GM12878 (cell line): ENCODE measurements around the gene MAD1L1. TPM values are rescaled to one million over a fixed set of nuclear protein-coding genes. Genes with fewer than 3 reads are reported as not detected.

Experiments
- ATAC-seq: fragments of 200-7000 bp; cut with Tn5 transposase; 3 replicates; pipeline ENCODE4 v1.9.1; 2020; ENCODE audit warnings: mild to moderate bottlenecking, moderate library complexity
- BruUV-seq: library from RNA; stranded (reverse); fragments of 400-500 nt; replicated peaks from 2 replicates; lab custom pipeline; 2021; lab: Mats Ljungman, UMichigan
- CTCF ChIA-PET: fragments of 300-600 bp; sonication (Branson Sonifier 250); formaldehyde crosslinking; extraction: SDS; loops from one replicate; lab custom pipeline; 2021; ENCODE audit warnings: inconsistent platforms; lab: Yijun Ruan, JAX
- POLR2A ChIA-PET: fragments of 350-600 bp; formaldehyde crosslinking; extraction: SDS; loops from one replicate; lab custom pipeline; 2021; ENCODE audit warnings: inconsistent platforms; lab: Charles Lee
- RAD21 ChIA-PET: fragments of 300-600 bp; sonication (Branson Sonifier 250); formaldehyde crosslinking; loops from one replicate; lab custom pipeline; 2023; ENCODE audit warnings: antibody characterized with exemption; ENCODE audit not compliant: unreplicated experiment; lab: Charles Lee
- SMC1A ChIA-PET: fragments of 300-600 bp; sonication (Branson Sonifier 250); formaldehyde crosslinking; loops from one replicate; lab custom pipeline; 2023; ENCODE audit not compliant: unreplicated experiment, uncharacterized antibody; lab: Charles Lee
- DNase-seq: peaks from one replicate; pipeline ENCODE4 v3.0.0-alpha.2; 2011; ENCODE audit warnings: low read depth, low spot score
- FAIRE-seq: peaks from 3 replicates; lab custom pipeline; 2011; peaks lifted over from hg19 to GRCh38; lab: Jason Lieb, UNC
- H2AFZ ChIP-seq: 2 replicates; pipeline ENCODE4 v1.6.0; 2011; ENCODE audit warnings: low read depth, low read length, control low read depth; ENCODE audit not compliant: control insufficient read depth
- H3K27ac ChIP-seq: 2 replicates; pipeline ENCODE4 v1.5.1; 2011; ENCODE audit warnings: control low read depth; ENCODE audit not compliant: control insufficient read depth, insufficient read depth
- H3K27me3 ChIP-seq, 2 experiments: replicated peaks in 1 of 2; 2 replicates each; pipeline versions ENCODE4 v1.6.0 to v1.6.1; 2011; ENCODE audit warnings: low read length in 1 of 2; ENCODE audit not compliant: control insufficient read depth in 2 of 2, insufficient read depth in 2 of 2
- H3K36me3 ChIP-seq, 2 experiments: 2 replicates each; pipeline ENCODE4 v1.5.1; 2011; ENCODE audit warnings: low read length in 1 of 2; ENCODE audit not compliant: control insufficient read depth in 2 of 2, insufficient read depth in 2 of 2
- H3K4me1 ChIP-seq: 2 replicates; pipeline ENCODE4 v1.6.1; 2011; ENCODE audit warnings: mild to moderate bottlenecking, low read length, moderate library complexity, mixed read lengths; ENCODE audit not compliant: control insufficient read depth, insufficient read depth
- H3K4me2 ChIP-seq: 2 replicates; pipeline ENCODE4 v1.6.0; 2011; ENCODE audit warnings: control low read depth; ENCODE audit not compliant: control insufficient read depth, insufficient read depth
- H3K4me3 ChIP-seq: fragments of 200-600 bp; sonication (generic); 2 replicates; pipeline ENCODE4 v1.5.1; 2016
- H3K79me2 ChIP-seq: 2 replicates; pipeline ENCODE4 v1.6.0; 2011; ENCODE audit warnings: low read length; ENCODE audit not compliant: control insufficient read depth, insufficient read depth
- H3K9ac ChIP-seq: 2 replicates; pipeline ENCODE4 v1.8.0; 2011; ENCODE audit warnings: low read length, control low read depth, mixed read lengths; ENCODE audit not compliant: control insufficient read depth, insufficient read depth
- H3K9me3 ChIP-seq: replicated peaks from 3 replicates; pipeline ENCODE4 v1.5.1; 2011; ENCODE audit warnings: mild to moderate bottlenecking, low read length; ENCODE audit not compliant: control insufficient read depth, insufficient read depth
- H4K20me1 ChIP-seq: 2 replicates; pipeline ENCODE4 v1.6.0; 2011; ENCODE audit not compliant: control insufficient read depth, insufficient read depth
- BCL11A ChIP-seq: IDR thresholded peaks from 2 replicates; pipeline ENCODE4 v1.6.1; 2011; ENCODE audit warnings: low read depth, low read length
- E2F4 ChIP-seq: IDR thresholded peaks from 2 replicates; pipeline ENCODE4 v1.6.1; 2012; ENCODE audit warnings: low read depth, low read length, improper control_type of control experiment
- ELK1 ChIP-seq: IDR thresholded peaks from 2 replicates; pipeline ENCODE4 v1.6.1; 2012; ENCODE audit warnings: low read depth, low read length, improper control_type of control experiment
- HDAC6 ChIP-seq: fragments of 200-600 bp; sonication (generic); IDR thresholded peaks from one replicate; pipeline ENCODE4 v1.8.0; 2017; ENCODE audit warnings: antibody characterized with exemption; ENCODE audit not compliant: unreplicated experiment
- KLF5 ChIP-seq: fragments of 450-650 bp; IDR thresholded peaks from 2 replicates; pipeline ENCODE4 v1.6.1; 2014; ENCODE audit warnings: mild to moderate bottlenecking; ENCODE audit not compliant: partially characterized antibody
- MLLT1 ChIP-seq: fragments of 450-650 bp; IDR thresholded peaks from 2 replicates; pipeline ENCODE4 v1.6.1; 2016; ENCODE audit warnings: mild to moderate bottlenecking
- MXI1 ChIP-seq: fragments of 150-350 bp; IDR thresholded peaks from 2 replicates; pipeline ENCODE4 v1.6.1; 2011; ENCODE audit warnings: low read depth, mild to moderate bottlenecking, inconsistent platforms, low read length, improper control_type of control experiment
- RB1 ChIP-seq: fragments of 450-650 bp; formaldehyde crosslinking; IDR thresholded peaks from 2 replicates; pipeline ENCODE4 v1.6.1; 2017; ENCODE audit warnings: mild to moderate bottlenecking, borderline replicate concordance
- SMARCA5 ChIP-seq: fragments of 450-650 bp; IDR thresholded peaks from 2 replicates; pipeline ENCODE4 v1.6.1; 2017; ENCODE audit warnings: mild to moderate bottlenecking
- ZNF24 ChIP-seq: fragments of 450-650 bp; IDR thresholded peaks from 2 replicates; pipeline ENCODE4 v1.6.1; 2017; ENCODE audit warnings: antibody characterized with exemption, mild to moderate bottlenecking
- ZNF384 ChIP-seq: IDR thresholded peaks from 2 replicates; pipeline ENCODE4 v1.6.1; 2012; ENCODE audit warnings: low read depth, mild to moderate bottlenecking, low read length, improper control_type of control experiment, borderline replicate concordance
- WGBS: methylation state at CpG from one replicate; pipeline ENCODE4 v1.1.6; 2016; ENCODE audit warnings: low lambda C conversion rate; ENCODE audit not compliant: insufficient replicate concordance, insufficient coverage; ENCODE audit errors: missing lambda C conversion rate; 5-methylcytosine and 5-hydroxymethylcytosine counted together
- in situ Hi-C: fragments of 300-500 bp; cut with MboI; formaldehyde crosslinking; loops from 9 replicates; pipeline ENCODE4 v1.14.3; 2018; ENCODE audit warnings: mixed read lengths
- intact Hi-C: fragments of 100-400 bp; cut with micrococcal nuclease; formaldehyde crosslinking; loops from one replicate; pipeline ENCODE4 v1.14.2; 2022; ENCODE audit not compliant: unreplicated experiment
- polyA plus RNA-seq, 11 experiments: library from polyadenylated mRNA; depleted of rRNA in 4 of 11; unstranded in 6 of 11; stranded (reverse) in 5 of 11; fragments of >200 nt; fragmentation: Nextera tagmentation in 4 of 11; fragmentation: Illumina TruSeq in 1 of 11; extraction: Ambion mirVana in 4 of 11; extraction: Trizol in 1 of 11; gene quantifications; 1 replicate in 1 of 11; 2 replicates in 10 of 11; pipeline versions ENCODE4 v1.2.1 to v1.2.3, GENCODE V29; 2011 to 2016; ENCODE audit warnings: inconsistent platforms in 2 of 11, missing spikeins in 2 of 11, low read depth in 1 of 11
- total RNA-seq, 4 experiments: library from RNA; depleted of rRNA in 3 of 4; stranded (reverse); fragments of >200 nt in 3 of 4; fragmentation: Illumina TruSeq in 1 of 4; extraction: Trizol in 1 of 4; gene quantifications; 2 replicates each; pipeline versions ENCODE4 v1.2.1 to v1.2.3, GENCODE V29; 2013 to 2021
- TF ChIP-seq, protein P1 (sequence below): fragments of 150-350 bp; IDR thresholded peaks from 2 replicates; pipeline ENCODE4 v1.6.1; 2016; ENCODE audit warnings: low read depth, low read length

The MAD1L1 gene
- total and polyA plus RNA-seq, 10 of the 15 experiments (the other 5 are each of a cell fraction or from before 2014, with no cell fraction given) = 2.2 to 76.8 (median 38.3) TPM

- DNase-seq (no peak), ATAC-seq (no peak), FAIRE-seq (no peak)
- ChIA-PET SMC1A (no interaction called here), RAD21 (no interaction called here), CTCF (no interaction called here), POLR2A (no interaction called here)
- Histone ChIP-seq H3K79me2 (no peaks in the 10 kb centered on the region), H3K36me3 (peaks cover 0 to 7% of the 10 kb centered on the region in 2 experiments; a peak in 2 of 4 replicates), H3K9ac (no peak overlapping the region), H3K4me1 (no peaks in the 10 kb centered on the region; the same call in 1 of the 2 replicates), H4K20me1 (no peaks in the 10 kb centered on the region), H3K4me3 (no peak overlapping the region), H3K9me3 (no peaks in the 10 kb centered on the region), H3K4me2 (no peak overlapping the region), H3K27me3 (no peaks in the 10 kb centered on the region), H2AFZ (no peak overlapping the region), H3K27ac (no peak overlapping the region)
- in situ Hi-C loops = no loop called here
- WGBS = 93% methylated on average over 14 of the region's 20 CpGs
- TF ChIP-seq HDAC6 = no peak
- TF ChIP-seq RB1 = no peak
- TF ChIP-seq KLF5 = no peak
- no peak for TF ChIP-seq ZNF384
- no peak for TF ChIP-seq ELK1
- TF ChIP-seq BCL11A = no peak
- no peak for TF ChIP-seq ZNF24
- no peak for TF ChIP-seq MXI1
- TF ChIP-seq, protein P1, sequence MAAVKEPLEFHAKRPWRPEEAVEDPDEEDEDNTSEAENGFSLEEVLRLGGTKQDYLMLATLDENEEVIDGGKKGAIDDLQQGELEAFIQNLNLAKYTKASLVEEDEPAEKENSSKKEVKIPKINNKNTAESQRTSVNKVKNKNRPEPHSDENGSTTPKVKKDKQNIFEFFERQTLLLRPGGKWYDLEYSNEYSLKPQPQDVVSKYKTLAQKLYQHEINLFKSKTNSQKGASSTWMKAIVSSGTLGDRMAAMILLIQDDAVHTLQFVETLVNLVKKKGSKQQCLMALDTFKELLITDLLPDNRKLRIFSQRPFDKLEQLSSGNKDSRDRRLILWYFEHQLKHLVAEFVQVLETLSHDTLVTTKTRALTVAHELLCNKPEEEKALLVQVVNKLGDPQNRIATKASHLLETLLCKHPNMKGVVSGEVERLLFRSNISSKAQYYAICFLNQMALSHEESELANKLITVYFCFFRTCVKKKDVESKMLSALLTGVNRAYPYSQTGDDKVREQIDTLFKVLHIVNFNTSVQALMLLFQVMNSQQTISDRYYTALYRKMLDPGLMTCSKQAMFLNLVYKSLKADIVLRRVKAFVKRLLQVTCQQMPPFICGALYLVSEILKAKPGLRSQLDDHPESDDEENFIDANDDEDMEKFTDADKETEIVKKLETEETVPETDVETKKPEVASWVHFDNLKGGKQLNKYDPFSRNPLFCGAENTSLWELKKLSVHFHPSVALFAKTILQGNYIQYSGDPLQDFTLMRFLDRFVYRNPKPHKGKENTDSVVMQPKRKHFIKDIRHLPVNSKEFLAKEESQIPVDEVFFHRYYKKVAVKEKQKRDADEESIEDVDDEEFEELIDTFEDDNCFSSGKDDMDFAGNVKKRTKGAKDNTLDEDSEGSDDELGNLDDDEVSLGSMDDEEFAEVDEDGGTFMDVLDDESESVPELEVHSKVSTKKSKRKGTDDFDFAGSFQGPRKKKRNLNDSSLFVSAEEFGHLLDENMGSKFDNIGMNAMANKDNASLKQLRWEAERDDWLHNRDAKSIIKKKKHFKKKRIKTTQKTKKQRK = no peak
- TF ChIP-seq SMARCA5 = no peak
- no peak for TF ChIP-seq E2F4
- TF ChIP-seq MLLT1 = no peak
- intact Hi-C loops = no loop called here
- no TSS peak for BruUV-seq
Observed at GRCh38 chr7:1948301-1948796, 284.4 kb downstream of the MAD1L1 start.
